GM21381 (cell line): ENCODE results near the gene MITF.

Source experiments
- ATAC-seq: cut with Tn5 transposase; IDR thresholded peaks from one replicate; pipeline ENCODE4 v1.9.1; 2021; ENCODE audit warnings: mild to moderate bottlenecking, moderate library complexity; ENCODE audit not compliant: unreplicated experiment

MITF gene, protein sequence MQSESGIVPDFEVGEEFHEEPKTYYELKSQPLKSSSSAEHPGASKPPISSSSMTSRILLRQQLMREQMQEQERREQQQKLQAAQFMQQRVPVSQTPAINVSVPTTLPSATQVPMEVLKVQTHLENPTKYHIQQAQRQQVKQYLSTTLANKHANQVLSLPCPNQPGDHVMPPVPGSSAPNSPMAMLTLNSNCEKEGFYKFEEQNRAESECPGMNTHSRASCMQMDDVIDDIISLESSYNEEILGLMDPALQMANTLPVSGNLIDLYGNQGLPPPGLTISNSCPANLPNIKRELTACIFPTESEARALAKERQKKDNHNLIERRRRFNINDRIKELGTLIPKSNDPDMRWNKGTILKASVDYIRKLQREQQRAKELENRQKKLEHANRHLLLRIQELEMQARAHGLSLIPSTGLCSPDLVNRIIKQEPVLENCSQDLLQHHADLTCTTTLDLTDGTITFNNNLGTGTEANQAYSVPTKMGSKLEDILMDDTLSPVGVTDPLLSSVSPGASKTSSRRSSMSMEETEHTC

GRCh38 chr3:69739204-69740102 is at the start of gene MITF:
Gene MITF, plus strand, starts transcription at chr3:69739464. Its CDS starts 134 bp downstream, at chr3:69739598.
- ATAC-seq, result peak; percentile 99

- ATAC-seq, result no peak
These were observed 47.4 kb upstream of the MITF start for GRCh38 chr3:69691860-69692259.

GRCh38 chr3:69692761-69693160 is 46.5 kb upstream of the MITF start:
- no peak for ATAC-seq

- ATAC-seq, result no peak
These were observed 43.8 kb upstream of the MITF start for GRCh38 chr3:69695443-69695842.

DNA sequence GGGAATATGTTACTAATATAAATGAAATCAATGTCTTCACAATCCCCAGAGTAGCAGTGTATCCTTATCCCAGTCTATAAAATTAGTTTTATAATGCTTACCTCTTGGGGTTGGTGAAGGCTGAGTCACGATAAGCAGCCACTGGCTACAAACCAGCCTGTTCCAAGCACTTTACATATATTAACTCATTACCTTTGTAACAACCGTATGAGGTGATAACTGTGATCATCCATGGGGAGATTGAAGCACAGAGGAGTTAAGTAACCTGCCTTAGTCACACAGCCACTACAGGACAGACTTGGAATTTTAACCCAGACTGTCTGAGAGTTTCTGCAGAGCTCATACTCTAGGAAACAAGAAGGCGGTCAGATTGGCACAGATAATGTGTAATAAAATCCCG is 43.3 kb upstream of the MITF start:
- no peak for ATAC-seq

DNA sequence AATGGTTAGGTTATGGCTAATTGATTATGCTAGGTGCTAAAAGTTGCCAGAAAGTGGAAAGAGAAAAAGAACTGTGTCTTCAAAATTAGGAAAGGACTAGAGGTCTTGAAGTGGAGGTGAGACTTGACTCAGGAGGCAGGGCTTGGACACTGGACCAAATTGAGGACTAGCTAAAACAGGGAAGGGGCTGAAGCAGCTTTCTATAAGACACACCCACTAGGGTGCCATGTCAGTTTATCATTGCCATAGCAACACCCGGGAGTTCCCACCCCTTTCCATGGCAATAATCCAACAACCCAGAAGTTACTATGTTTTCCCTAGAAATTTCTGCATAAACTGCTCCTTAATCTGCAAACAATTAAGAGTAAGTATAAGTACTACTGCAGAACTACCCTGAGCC is 42.9 kb upstream of the MITF start:
- ATAC-seq, result no peak

GRCh38 chr3:69697381-69697780 is 41.9 kb upstream of the MITF start:
- no peak for ATAC-seq

DNA sequence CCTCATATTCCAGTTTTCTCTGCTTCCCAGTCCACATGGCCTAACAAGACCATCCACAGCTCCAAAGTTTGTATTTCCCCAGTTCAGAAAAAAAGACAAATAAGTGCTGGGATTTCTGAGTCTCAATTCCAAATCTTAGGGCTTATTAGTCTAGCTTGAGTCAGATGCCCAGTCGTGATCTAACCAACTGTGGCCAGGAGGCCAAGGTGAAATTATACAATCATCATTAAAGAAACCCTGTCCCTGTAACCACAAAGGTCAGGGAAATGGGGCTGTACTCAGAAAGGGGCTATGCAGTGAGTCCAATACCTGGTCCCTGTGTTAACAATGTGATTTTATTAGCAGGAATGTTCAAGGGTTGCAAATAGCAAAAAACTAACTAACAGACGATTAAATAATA is 40.5 kb upstream of the MITF start:
- no peak for ATAC-seq

DNA sequence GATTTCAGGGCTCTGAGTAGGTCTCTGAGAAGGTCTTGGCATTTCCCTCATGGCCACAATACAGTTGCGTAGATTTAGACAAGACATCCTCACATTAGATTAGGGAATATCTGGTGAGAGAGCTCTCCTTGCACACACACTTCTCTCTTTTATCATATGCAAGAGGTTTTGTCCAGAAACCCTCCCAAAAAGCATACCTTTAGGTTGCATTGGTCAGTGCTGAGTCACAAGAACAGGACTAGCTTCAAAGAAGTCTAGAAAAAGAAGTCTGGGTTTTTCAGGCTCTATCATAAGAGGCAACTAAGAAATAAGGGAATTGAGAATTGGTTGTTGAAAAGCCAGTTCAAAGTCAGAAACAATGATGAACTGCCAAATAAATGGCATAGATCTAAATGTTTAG is 40.1 kb upstream of the MITF start:
- ATAC-seq, result no peak

DNA sequence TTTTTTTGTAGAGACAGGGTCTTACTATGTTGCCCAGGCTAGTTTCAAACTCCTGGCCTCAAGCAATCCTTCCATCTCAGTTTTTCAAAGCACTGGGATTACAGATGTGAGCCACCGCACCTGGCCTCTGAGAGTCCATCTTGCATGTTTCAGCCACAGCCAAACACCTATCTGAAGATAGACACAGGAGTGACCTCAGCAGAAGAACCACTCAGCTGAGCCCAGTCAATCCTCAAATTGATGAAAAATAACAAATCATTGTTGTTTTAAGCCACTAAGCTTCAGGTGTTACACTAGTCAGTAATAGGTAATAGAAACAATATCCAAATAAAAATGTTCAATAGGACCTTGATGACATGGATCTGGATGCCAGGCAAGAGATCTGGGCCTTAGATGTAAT is 38.3 kb upstream of the MITF start:
- no peak for ATAC-seq

GRCh38 chr3:69710153-69710977 is 28.9 kb upstream of the MITF start:
- no peak for ATAC-seq

GRCh38 chr3:69712269-69712668 is 27.0 kb upstream of the MITF start:
- no peak for ATAC-seq

DNA sequence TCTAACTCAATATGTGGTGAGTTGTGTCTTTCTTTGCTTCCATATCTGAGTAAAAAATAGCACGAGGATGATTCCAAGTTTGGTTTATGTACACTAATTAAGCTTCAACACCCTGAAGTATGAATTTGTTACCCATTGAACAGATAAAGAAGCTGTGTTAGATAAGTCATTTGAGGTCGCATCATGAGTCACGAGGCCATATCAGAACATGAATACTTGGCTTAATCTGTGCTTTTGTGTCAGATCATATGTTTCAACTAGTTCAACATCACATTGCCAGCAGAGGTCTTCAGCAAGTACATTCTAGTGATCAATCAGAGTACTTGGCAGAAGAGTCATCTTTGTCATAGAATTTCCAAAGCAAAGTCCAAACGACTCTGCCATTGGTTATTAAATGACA is 26.3 kb upstream of the MITF start:
- ATAC-seq, result no peak

DNA sequence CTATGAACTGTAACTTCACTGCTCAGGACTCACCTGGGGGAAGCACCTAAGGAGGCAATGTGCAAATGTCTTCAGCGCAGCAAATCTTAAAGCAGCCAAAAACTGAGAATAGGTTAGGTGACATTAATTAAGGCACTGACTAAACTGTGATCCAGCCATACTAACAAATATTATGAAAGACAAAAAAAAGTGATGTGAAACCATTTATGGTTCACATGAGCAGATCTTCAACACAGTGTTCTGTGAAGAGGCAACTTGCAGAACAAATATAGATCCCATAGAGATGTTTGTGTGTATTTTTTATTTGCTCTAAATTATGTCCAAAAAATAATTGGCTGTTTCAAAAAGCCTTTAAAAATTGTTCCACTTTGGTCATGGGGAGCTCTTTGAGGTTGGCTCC is 24.1 kb upstream of the MITF start:
- no peak for ATAC-seq

DNA sequence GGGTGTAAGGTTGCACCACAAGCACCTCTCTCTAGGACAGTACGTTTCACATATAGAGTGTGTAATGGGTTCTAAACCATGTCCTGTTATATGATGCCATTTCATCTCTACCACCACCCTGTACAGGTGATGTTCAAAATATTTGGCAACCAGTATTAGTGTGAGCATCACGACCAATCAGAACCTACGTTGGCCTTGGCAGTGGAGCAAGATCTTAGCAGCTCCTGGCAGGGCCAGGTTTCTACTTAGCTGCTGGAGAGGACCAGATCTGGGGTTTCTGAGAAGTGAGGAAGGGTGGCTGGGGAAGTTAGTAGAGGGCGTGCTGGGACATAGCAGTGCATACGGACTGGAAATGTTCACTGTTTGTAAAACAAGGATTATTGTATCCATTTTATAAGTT is 23.1 kb upstream of the MITF start:
- ATAC-seq, result no peak

- no peak for ATAC-seq
These were observed 20.2 kb upstream of the MITF start for GRCh38 chr3:69718866-69719586.

DNA sequence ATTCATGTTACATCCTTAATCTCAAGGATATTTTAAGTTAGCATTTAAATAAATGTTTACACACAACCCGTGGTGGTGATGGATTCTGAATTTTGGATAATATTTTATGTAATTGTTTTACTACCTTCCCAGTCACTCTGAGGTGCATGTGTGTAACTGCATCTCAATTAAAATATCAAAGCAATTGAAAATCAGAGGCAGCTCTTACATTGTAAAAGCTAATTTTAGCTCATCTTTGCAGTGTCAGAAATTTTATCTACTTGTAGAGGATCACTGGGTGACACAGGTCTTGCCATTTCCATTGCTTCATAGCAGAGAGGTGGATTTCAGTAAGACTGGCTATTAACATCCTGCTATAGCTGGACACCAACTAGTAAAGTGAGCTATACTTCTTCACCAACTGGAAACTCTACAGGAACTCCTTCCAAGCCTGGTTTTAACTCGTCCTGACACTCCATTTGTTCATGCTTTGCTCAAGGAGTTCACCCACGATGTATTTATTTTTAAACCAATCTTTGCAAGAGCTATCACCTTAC is 19.6 kb upstream of the MITF start:
- ATAC-seq, result no peak

- no peak for ATAC-seq
These were observed 18.4 kb upstream of the MITF start for GRCh38 chr3:69720824-69721223.

DNA sequence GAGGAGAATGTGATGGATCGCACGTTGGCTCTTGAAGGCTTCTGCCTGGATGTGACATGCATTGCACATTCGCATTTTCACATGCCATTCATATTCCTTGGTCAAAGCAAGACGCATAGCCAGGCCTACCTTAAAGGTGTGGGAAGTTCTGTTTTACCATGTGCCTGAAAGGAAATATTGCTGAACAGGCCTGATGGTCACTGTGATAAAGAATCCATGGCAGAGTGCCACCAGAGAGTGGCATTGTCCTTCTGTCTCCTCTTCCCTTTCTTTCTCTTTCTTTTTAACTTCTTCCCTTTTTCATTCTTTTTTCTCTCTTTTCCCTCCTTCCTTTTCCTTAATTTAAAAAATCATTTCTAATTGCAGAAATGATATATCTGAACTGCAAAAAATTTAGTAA is 15.9 kb upstream of the MITF start:
- no peak for ATAC-seq
